Liver (tissue), 9 donors: Measurements from ENCODE around the gene TKTL2. TPM values are rescaled to one million over a fixed set of nuclear protein-coding genes. Genes with fewer than 3 reads are reported as not detected.

Experiments used
- DNase-seq: peaks from one replicate; pipeline ENCODE4 v3.0.0-alpha.2; 2017; ENCODE audit warnings: low spot score
- H3K27ac ChIP-seq, 2 donors: one replicate each; pipeline ENCODE4 v1.7.0; 2013; ENCODE audit warnings: inconsistent platforms in 2 of 2, low read length in 2 of 2, control low read depth in 1 of 2, low read depth in 1 of 2, mild to moderate bottlenecking in 1 of 2
- H3K27me3 ChIP-seq, 4 donors: one replicate each; pipeline versions ENCODE4 v1.6.1 to v1.7.0; 2013; ENCODE audit warnings: low read length in 3 of 4, inconsistent platforms in 1 of 4, mild to moderate bottlenecking in 1 of 4, moderate library complexity in 1 of 4; ENCODE audit not compliant: control insufficient read depth in 4 of 4, insufficient read depth in 4 of 4
- H3K36me3 ChIP-seq, 4 donors: one replicate each; pipeline versions ENCODE4 v1.6.1 to v1.7.0; 2013; ENCODE audit warnings: low read length in 3 of 4, mild to moderate bottlenecking in 3 of 4, low read depth in 1 of 4, moderate library complexity in 1 of 4; ENCODE audit not compliant: control insufficient read depth in 4 of 4, insufficient read depth in 3 of 4
- H3K4me1 ChIP-seq, 4 donors: one replicate each; pipeline versions ENCODE4 v1.6.1 to v1.7.0; 2013; ENCODE audit warnings: low read length in 3 of 4, mild to moderate bottlenecking in 3 of 4, moderate library complexity in 1 of 4; ENCODE audit not compliant: control insufficient read depth in 4 of 4, insufficient read depth in 4 of 4
- H3K4me3 ChIP-seq, 3 donors: one replicate each; pipeline versions ENCODE4 v1.6.1 to v1.7.0; 2013; ENCODE audit warnings: low read length in 3 of 3, control low read depth in 1 of 3, low read depth in 1 of 3, mild to moderate bottlenecking in 1 of 3
- H3K9ac ChIP-seq, 2 donors: one replicate each; pipeline ENCODE4 v1.7.0; 2013; ENCODE audit warnings: low read length in 2 of 2, mild to moderate bottlenecking in 2 of 2, moderate library complexity in 2 of 2, control low read depth in 1 of 2, low read depth in 1 of 2
- H3K9me3 ChIP-seq, 4 donors: one replicate each; pipeline versions ENCODE4 v1.6.1 to v1.7.0; 2013; ENCODE audit warnings: low read length in 3 of 4; ENCODE audit not compliant: control insufficient read depth in 4 of 4
- EGR1 ChIP-seq, 2 donors: IDR thresholded peaks; 2 replicates each; pipeline ENCODE4 v1.6.1; 2016 to 2018; ENCODE audit warnings: antibody characterized with exemption in 2 of 2, low read depth in 2 of 2
- GABPA ChIP-seq, 2 donors: IDR thresholded peaks in 1 of 2; conservative IDR thresholded peaks in 1 of 2; 2 replicates each; pipeline ENCODE4 v1.6.1; 2016; ENCODE audit warnings: antibody characterized with exemption in 2 of 2, mild to moderate bottlenecking in 1 of 2, moderate library complexity in 1 of 2
- HNF4A ChIP-seq, 2 donors: conservative IDR thresholded peaks; 2 replicates each; pipeline ENCODE4 v1.6.1; 2016; ENCODE audit warnings: antibody characterized with exemption in 2 of 2, mild to moderate bottlenecking in 2 of 2
- HNF4G ChIP-seq: IDR thresholded peaks from 2 replicates; pipeline ENCODE4 v1.6.1; 2016; ENCODE audit warnings: antibody characterized with exemption
- JUND ChIP-seq, 2 donors: IDR thresholded peaks; 2 replicates each; pipeline ENCODE4 v1.6.1; 2016; ENCODE audit warnings: antibody characterized with exemption in 2 of 2
- NR2F2 ChIP-seq: IDR thresholded peaks from 2 replicates; pipeline ENCODE4 v1.6.1; 2016; ENCODE audit warnings: antibody characterized with exemption
- RXRA ChIP-seq, 2 donors: IDR thresholded peaks; 2 replicates each; pipeline ENCODE4 v1.6.1; 2017 to 2018; ENCODE audit warnings: antibody characterized with exemption in 2 of 2, mild to moderate bottlenecking in 1 of 2
- TAF1 ChIP-seq: conservative IDR thresholded peaks from 2 replicates; pipeline ENCODE4 v1.6.1; 2016; ENCODE audit warnings: antibody characterized with exemption, mild to moderate bottlenecking
- YY1 ChIP-seq: IDR thresholded peaks from 2 replicates; pipeline ENCODE4 v1.6.1; 2016; ENCODE audit warnings: antibody characterized with exemption, mild to moderate bottlenecking
- WGBS: extraction: QIAGEN DNeasy Blood & Tissue Kit; methylation state at CpG from one replicate; pipeline ENCODE4 v1.1.7; 2013; 5-methylcytosine and 5-hydroxymethylcytosine counted together
- polyA plus RNA-seq, 2 donors: library from polyadenylated mRNA; stranded (reverse) in 1 of 2; unstranded in 1 of 2; fragments of 200-250 nt in 1 of 2; fragments of >200 nt in 1 of 2; fragmentation: Nextera tagmentation in 1 of 2; extraction: Ambion mirVana in 1 of 2; gene quantifications; one replicate each; pipeline versions ENCODE4 v1.2.1 to v1.2.3, GENCODE V29; 2013 to 2015
- total RNA-seq, 2 donors: library from RNA; depleted of rRNA; stranded (reverse); fragments of >200 nt; gene quantifications; one replicate each; pipeline ENCODE4 v1.2.3, GENCODE V29; 2014
- TF ChIP-seq, protein P1 (sequence below): IDR thresholded peaks from 2 replicates; pipeline ENCODE4 v1.6.1; 2016; ENCODE audit warnings: antibody characterized with exemption
- TF ChIP-seq, protein P2 (sequence below): IDR thresholded peaks from 2 replicates; pipeline ENCODE4 v1.6.1; 2016; ENCODE audit warnings: antibody characterized with exemption, mild to moderate bottlenecking
- TF ChIP-seq, protein P3 (sequence below): IDR thresholded peaks from 2 replicates; pipeline ENCODE4 v1.6.1; 2016; ENCODE audit warnings: antibody characterized with exemption
- TF ChIP-seq, protein P4 (sequence below): IDR thresholded peaks from 2 replicates; pipeline ENCODE4 v1.6.1; 2016; ENCODE audit warnings: antibody characterized with exemption
- TF ChIP-seq, protein P5 (sequence below): fragments of 150-350 bp; IDR thresholded peaks from 2 replicates; pipeline ENCODE4 v1.5.1; 2017; ENCODE audit warnings: improper control_type of control experiment, low read depth, low read length; ENCODE audit not compliant: missing input control
- donor health status: healthy.
- donor health status: healthy.
- donor health status: healthy.
- donor health status: healthy.
- donor health status: healthy.

Gene TKTL2
- total and polyA plus RNA-seq, 4 donors: not detected

DNA sequence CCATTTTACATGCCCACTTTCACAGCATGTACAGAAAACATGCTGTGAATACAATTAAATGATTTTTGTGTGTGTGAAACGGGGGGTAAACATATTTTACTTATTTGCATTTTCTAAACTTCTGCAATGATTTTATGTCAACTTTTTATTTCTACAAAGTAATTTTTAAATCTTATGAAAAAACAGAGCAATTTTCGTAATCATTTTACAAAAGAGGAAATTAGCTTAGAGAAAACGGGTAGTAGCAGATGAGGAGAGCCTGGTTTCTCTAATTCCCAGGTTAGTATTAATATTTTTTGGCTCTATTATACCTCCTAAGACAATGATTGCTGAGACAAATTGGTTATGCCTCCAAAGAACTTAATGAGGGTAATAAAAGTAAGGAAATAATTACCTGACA, 3.2 kb downstream of the TKTL2 start:
- WGBS: 62% methylated on average over 3 of the region's 3 CpGs
- no peaks in the 10 kb centered on the region for H3K4me1 ChIP-seq
- H3K27me3 ChIP-seq: peaks cover 0 to 2% (median 0%) of the 10 kb centered on the region in 4 donors
- no peak overlapping the region for H3K27ac ChIP-seq
- TF ChIP-seq HNF4G (no peak), GABPA (IDR thresholded peaks at IDR 0.05 in 1 of 2, conservative IDR thresholded peaks at IDR 0.05 in 1 of 2) (no peak), TAF1 (no peak), RXRA (IDR thresholded peaks at IDR 0.05) (no peak), HNF4A (conservative IDR thresholded peaks at IDR 0.05) (no peak), YY1 (no peak), EGR1 (IDR thresholded peaks at IDR 0.05; ENCODE audit: low read depth in 2 of 2) (no peak), NR2F2 (no peak)
- TF ChIP-seq, protein P1, sequence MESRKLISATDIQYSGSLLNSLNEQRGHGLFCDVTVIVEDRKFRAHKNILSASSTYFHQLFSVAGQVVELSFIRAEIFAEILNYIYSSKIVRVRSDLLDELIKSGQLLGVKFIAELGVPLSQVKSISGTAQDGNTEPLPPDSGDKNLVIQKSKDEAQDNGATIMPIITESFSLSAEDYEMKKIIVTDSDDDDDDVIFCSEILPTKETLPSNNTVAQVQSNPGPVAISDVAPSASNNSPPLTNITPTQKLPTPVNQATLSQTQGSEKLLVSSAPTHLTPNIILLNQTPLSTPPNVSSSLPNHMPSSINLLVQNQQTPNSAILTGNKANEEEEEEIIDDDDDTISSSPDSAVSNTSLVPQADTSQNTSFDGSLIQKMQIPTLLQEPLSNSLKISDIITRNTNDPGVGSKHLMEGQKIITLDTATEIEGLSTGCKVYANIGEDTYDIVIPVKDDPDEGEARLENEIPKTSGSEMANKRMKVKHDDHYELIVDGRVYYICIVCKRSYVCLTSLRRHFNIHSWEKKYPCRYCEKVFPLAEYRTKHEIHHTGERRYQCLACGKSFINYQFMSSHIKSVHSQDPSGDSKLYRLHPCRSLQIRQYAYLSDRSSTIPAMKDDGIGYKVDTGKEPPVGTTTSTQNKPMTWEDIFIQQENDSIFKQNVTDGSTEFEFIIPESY: no peak
- TF ChIP-seq, protein P2, sequence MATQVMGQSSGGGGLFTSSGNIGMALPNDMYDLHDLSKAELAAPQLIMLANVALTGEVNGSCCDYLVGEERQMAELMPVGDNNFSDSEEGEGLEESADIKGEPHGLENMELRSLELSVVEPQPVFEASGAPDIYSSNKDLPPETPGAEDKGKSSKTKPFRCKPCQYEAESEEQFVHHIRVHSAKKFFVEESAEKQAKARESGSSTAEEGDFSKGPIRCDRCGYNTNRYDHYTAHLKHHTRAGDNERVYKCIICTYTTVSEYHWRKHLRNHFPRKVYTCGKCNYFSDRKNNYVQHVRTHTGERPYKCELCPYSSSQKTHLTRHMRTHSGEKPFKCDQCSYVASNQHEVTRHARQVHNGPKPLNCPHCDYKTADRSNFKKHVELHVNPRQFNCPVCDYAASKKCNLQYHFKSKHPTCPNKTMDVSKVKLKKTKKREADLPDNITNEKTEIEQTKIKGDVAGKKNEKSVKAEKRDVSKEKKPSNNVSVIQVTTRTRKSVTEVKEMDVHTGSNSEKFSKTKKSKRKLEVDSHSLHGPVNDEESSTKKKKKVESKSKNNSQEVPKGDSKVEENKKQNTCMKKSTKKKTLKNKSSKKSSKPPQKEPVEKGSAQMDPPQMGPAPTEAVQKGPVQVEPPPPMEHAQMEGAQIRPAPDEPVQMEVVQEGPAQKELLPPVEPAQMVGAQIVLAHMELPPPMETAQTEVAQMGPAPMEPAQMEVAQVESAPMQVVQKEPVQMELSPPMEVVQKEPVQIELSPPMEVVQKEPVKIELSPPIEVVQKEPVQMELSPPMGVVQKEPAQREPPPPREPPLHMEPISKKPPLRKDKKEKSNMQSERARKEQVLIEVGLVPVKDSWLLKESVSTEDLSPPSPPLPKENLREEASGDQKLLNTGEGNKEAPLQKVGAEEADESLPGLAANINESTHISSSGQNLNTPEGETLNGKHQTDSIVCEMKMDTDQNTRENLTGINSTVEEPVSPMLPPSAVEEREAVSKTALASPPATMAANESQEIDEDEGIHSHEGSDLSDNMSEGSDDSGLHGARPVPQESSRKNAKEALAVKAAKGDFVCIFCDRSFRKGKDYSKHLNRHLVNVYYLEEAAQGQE: no peak
- TF ChIP-seq, protein P3, sequence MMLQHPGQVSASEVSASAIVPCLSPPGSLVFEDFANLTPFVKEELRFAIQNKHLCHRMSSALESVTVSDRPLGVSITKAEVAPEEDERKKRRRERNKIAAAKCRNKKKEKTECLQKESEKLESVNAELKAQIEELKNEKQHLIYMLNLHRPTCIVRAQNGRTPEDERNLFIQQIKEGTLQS: no peak
- TF ChIP-seq, protein P4, sequence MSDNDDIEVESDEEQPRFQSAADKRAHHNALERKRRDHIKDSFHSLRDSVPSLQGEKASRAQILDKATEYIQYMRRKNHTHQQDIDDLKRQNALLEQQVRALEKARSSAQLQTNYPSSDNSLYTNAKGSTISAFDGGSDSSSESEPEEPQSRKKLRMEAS: no peak
- no peak for DNase-seq
- H3K4me3 ChIP-seq: no peak overlapping the region
- H3K9ac ChIP-seq: no peak overlapping the region
- H3K36me3 ChIP-seq: no peaks in the 10 kb centered on the region
- peaks cover 0 to 2% (median under 1%) of the 10 kb centered on the region in 4 donors for H3K9me3 ChIP-seq

DNA sequence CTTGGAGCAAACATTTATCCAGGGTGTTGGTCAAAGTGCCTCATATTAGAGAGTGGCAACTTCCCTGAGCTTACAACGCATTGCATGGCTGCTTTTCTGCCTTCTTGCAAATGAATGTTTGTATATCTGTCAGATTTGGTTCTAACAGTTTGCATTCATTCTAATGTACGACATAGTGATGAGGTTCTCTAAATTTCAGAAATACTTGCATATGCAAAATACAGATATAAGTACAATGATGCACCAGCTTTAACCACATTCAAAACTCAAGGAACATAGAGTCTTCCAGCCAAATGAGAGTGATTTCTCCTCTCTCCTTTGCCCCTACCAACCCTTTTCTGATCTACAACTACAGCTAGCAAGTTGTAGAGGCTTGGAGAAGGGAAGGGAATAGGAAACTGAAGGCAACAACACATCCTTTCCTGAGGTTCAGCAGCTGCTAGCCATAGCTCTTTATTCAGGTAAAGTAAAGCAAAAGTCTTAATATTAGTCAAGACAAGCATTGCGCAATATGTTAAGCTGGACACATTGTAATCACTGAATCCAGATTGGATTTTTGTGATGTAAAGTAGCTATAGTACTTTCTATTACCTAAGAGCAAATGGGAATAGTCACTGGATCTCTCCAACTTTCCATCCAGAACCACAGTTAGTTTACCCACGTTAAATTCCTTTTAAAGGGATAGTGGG, 6.3 kb downstream of the TKTL2 start:
- H3K36me3 ChIP-seq: no peaks in the 10 kb centered on the region
- H3K4me3 ChIP-seq: no peak overlapping the region
- H3K27me3 ChIP-seq: no peaks in the 10 kb centered on the region
- no peaks in the 10 kb centered on the region for H3K4me1 ChIP-seq
- WGBS: 84% methylated on average over 4 of the region's 4 CpGs
- no peaks in the 10 kb centered on the region for H3K9me3 ChIP-seq
- no peak for DNase-seq
- H3K9ac ChIP-seq: no peak overlapping the region
- H3K27ac ChIP-seq: no peak overlapping the region
- TF ChIP-seq HNF4A (conservative IDR thresholded peaks at IDR 0.05) (no peak), JUND (IDR thresholded peaks at IDR 0.05) (no peak)
- TF ChIP-seq, protein P2: no peak
- TF ChIP-seq, protein P5, sequence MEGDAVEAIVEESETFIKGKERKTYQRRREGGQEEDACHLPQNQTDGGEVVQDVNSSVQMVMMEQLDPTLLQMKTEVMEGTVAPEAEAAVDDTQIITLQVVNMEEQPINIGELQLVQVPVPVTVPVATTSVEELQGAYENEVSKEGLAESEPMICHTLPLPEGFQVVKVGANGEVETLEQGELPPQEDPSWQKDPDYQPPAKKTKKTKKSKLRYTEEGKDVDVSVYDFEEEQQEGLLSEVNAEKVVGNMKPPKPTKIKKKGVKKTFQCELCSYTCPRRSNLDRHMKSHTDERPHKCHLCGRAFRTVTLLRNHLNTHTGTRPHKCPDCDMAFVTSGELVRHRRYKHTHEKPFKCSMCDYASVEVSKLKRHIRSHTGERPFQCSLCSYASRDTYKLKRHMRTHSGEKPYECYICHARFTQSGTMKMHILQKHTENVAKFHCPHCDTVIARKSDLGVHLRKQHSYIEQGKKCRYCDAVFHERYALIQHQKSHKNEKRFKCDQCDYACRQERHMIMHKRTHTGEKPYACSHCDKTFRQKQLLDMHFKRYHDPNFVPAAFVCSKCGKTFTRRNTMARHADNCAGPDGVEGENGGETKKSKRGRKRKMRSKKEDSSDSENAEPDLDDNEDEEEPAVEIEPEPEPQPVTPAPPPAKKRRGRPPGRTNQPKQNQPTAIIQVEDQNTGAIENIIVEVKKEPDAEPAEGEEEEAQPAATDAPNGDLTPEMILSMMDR: no peak
